Esophagus squamous epithelium (tissue), 4 donors: ENCODE data around the gene PVALEF.

Source experiments
- POLR2A ChIP-seq, 4 donors: fragments of 450-650 bp; IDR thresholded peaks; one replicate each; pipeline ENCODE4 v1.6.1; 2017; ENCODE audit warnings: antibody characterized with exemption in 4 of 4, mild to moderate bottlenecking in 4 of 4, moderate library complexity in 3 of 4
- TF ChIP-seq, protein P1 (sequence below), 6 experiments: fragments of 450-650 bp in 4 of 6; fragments of 200-600 bp in 2 of 6; sonication (generic) in 2 of 6; IDR thresholded peaks; one replicate each; pipeline ENCODE4 v1.5.1; 2016 to 2019; ENCODE audit warnings: antibody characterized with exemption in 6 of 6, mild to moderate bottlenecking in 4 of 6, moderate library complexity in 4 of 6

DNA sequence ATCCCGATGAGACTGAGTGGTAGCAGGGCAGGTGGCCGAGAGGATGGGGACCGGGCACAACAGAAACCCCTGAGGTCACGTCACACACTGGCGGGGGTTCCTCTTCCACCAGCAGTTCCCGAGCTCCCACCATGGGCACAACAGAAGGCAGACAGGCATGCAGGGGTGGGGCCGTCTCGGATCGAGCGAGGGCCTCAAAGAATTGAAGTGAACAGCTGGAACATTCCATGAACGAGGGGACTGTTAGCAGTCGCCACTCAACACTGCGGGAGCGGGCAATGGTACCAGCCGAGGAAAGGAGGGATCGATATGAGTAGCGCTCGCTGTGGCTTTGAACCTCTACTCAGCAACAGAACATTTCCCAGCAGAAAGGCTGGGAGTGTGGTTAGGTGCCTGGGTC lies 52.2 kb downstream of the PVALEF start:
- TF ChIP-seq, protein P1, sequence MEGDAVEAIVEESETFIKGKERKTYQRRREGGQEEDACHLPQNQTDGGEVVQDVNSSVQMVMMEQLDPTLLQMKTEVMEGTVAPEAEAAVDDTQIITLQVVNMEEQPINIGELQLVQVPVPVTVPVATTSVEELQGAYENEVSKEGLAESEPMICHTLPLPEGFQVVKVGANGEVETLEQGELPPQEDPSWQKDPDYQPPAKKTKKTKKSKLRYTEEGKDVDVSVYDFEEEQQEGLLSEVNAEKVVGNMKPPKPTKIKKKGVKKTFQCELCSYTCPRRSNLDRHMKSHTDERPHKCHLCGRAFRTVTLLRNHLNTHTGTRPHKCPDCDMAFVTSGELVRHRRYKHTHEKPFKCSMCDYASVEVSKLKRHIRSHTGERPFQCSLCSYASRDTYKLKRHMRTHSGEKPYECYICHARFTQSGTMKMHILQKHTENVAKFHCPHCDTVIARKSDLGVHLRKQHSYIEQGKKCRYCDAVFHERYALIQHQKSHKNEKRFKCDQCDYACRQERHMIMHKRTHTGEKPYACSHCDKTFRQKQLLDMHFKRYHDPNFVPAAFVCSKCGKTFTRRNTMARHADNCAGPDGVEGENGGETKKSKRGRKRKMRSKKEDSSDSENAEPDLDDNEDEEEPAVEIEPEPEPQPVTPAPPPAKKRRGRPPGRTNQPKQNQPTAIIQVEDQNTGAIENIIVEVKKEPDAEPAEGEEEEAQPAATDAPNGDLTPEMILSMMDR (IDR thresholded peaks at IDR 0.05): no peak
- no peak for TF ChIP-seq POLR2A (IDR thresholded peaks at IDR 0.05)
